ENCODE data around the gene ZNF365.

GRCh38 chr10:62414359-62414758 lies 40.2 kb downstream of the ZNF365 start:
- TF ChIP-seq CTCF (IDR thresholded peaks at IDR 0.05; ENCODE audit: borderline replicate concordance, extremely low read depth, low read length, poor library complexity, severe bottlenecking), result no peak
- no peak for TF ChIP-seq EZH2 (IDR thresholded peaks at IDR 0.05; ENCODE audit: borderline replicate concordance, low read depth, low read length, severe bottlenecking)

All from DND-41 (cell line).